Brain microvascular endothelial cell (primary cell): Measurements from ENCODE around the gene UBE2G2.

ENCODE experiments used
- DNase-seq: peaks from one replicate; pipeline ENCODE4 v3.0.0-alpha.2; 2020
- H3K27ac ChIP-seq: fragments of 250-450 bp; sonication (Bioruptor Pico); 2 replicates; pipeline ENCODE4 v1.5.1; 2020; ENCODE audit warnings: mild to moderate bottlenecking, moderate library complexity
- H3K27me3 ChIP-seq: fragments of 250-450 bp; sonication (Bioruptor Pico); replicated peaks from 2 replicates; pipeline ENCODE4 v1.5.1; 2020; ENCODE audit warnings: mild to moderate bottlenecking
- H3K36me3 ChIP-seq: fragments of 250-450 bp; sonication (Bioruptor Pico); replicated peaks from 2 replicates; pipeline ENCODE4 v1.5.1; 2020; ENCODE audit warnings: mild to moderate bottlenecking
- H3K4me3 ChIP-seq: 2 replicates; pipeline ENCODE4 v1.5.1; 2011; ENCODE audit warnings: low read depth, mild to moderate bottlenecking, control low read depth, low read length, moderate library complexity
- CTCF ChIP-seq: IDR thresholded peaks from 2 replicates; pipeline ENCODE4 v1.5.1; 2011; ENCODE audit warnings: low read depth, mild to moderate bottlenecking, moderate library complexity, low read length, control low read depth, inconsistent platforms; ENCODE audit errors: missing control alignments
- in situ Hi-C: cut with HindIII; loops from 2 replicates; pipeline ENCODE4 v1.10.0; 2017; ENCODE audit warnings: low sequenced_read_pairs, low pct_ligation_motif_present

The UBE2G2 gene

GRCh38 chr21:44837537-44837936 is 35.9 kb upstream of the UBE2G2 start:
- DNase-seq, result no peak
- no peak overlapping the region for H3K27ac ChIP-seq
- in situ Hi-C loops, result no loop called here
- no peak overlapping the region for H3K4me3 ChIP-seq
- TF ChIP-seq CTCF, result no peak
- H3K36me3 ChIP-seq, result no peaks in the 10 kb centered on the region
- H3K27me3 ChIP-seq, result peaks cover 10% of the 10 kb centered on the region

- DNase-seq, result no peak
Observed at GRCh38 chr21:44836666-44837471, 35.2 kb upstream of the UBE2G2 start.

GRCh38 chr21:44836349-44836665 is 34.7 kb upstream of the UBE2G2 start:
- Histone ChIP-seq H3K27me3 (peaks cover 3% of the 10 kb centered on the region), H3K36me3 (no peaks in the 10 kb centered on the region), H3K4me3 (no peak overlapping the region), H3K27ac (no peak overlapping the region)
- in situ Hi-C loops, result no loop called here
- no peak for DNase-seq
- TF ChIP-seq CTCF, result no peak

More at GRCh38 chr21:44836666-44837471, 35.2 kb upstream of the UBE2G2 start:
- Histone ChIP-seq H3K4me3 (no peak overlapping the region), H3K27ac (no peak overlapping the region), H3K27me3 (peaks cover 6% of the 10 kb centered on the region), H3K36me3 (no peaks in the 10 kb centered on the region)
- in situ Hi-C loops, result no loop called here
- TF ChIP-seq CTCF, result no peak

GRCh38 chr21:44835647-44835973 is 34.0 kb upstream of the UBE2G2 start:
- in situ Hi-C loops, result no loop called here
- Histone ChIP-seq H3K4me3 (no peak overlapping the region), H3K27me3 (peaks cover 3% of the 10 kb centered on the region), H3K27ac (no peak overlapping the region), H3K36me3 (no peaks in the 10 kb centered on the region)
- TF ChIP-seq CTCF, result no peak
- no peak for DNase-seq

- no peak for TF ChIP-seq CTCF
- DNase-seq, result no peak
- in situ Hi-C loops, result no loop called here
- no peak overlapping the region for H3K4me3 ChIP-seq
- no peaks in the 10 kb centered on the region for H3K36me3 ChIP-seq
- H3K27ac ChIP-seq, result no peak overlapping the region
- H3K27me3 ChIP-seq, result peaks cover 3% of the 10 kb centered on the region
Observed at GRCh38 chr21:44834951-44835646, 33.5 kb upstream of the UBE2G2 start.
